ENCODE results near the gene STIL.

DNA sequence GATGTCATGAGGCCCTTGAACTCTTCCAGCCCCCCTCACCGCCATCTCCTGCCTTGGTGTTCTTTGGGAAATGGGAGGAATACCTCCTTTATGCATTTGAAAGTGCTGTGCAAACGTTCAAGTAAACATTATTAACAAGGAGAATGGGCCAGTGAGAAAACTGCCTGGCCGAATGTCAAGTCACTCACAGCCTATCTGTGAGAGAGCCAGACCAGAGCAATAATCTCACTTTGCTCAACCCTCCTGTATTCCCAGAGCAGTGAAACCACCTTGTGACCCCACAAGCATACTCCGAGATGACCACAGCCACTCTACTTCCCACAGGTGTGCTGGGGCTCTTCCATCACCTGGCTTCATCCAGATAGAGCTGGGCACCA lies 87.1 kb downstream of the STIL start:
- TF ChIP-seq POLR2A (IDR thresholded peaks at IDR 0.05; ENCODE audit: low read length): no peak
- TF ChIP-seq GATA1 (IDR thresholded peaks at IDR 0.05; ENCODE audit: low read depth, low read length): no peak

Measured in erythroblast (primary cell).